HG03060 (cell line): Measurements from ENCODE around the gene SH3TC1.
A peak's percentile ranks its signal among the peaks of the same experiment; 100 is the strongest.

Experiments
- ATAC-seq: cut with Tn5 transposase; IDR thresholded peaks from one replicate; pipeline ENCODE4 v1.9.1; 2021; ENCODE audit warnings: low read depth, moderate number of reproducible peaks; ENCODE audit not compliant: unreplicated experiment

Gene SH3TC1

GRCh38 chr4:8225706-8226443 is 26.8 kb downstream of the SH3TC1 start:
- no peak for ATAC-seq

- ATAC-seq: no peak
These were observed 28.2 kb downstream of the SH3TC1 start for GRCh38 chr4:8227201-8227770.

- no peak for ATAC-seq
These were observed 28.8 kb downstream of the SH3TC1 start for GRCh38 chr4:8227771-8228318.

GRCh38 chr4:8228319-8229250 is 29.5 kb downstream of the SH3TC1 start:
- ATAC-seq: peak; percentile 72

- no peak for ATAC-seq
These were observed 30.4 kb downstream of the SH3TC1 start for GRCh38 chr4:8229331-8229975.

GRCh38 chr4:8230033-8230432 is 30.9 kb downstream of the SH3TC1 start:
- ATAC-seq: no peak

GRCh38 chr4:8230891-8231290 is 31.8 kb downstream of the SH3TC1 start:
- ATAC-seq: no peak

GRCh38 chr4:8231551-8232049 is 32.5 kb downstream of the SH3TC1 start:
- no peak for ATAC-seq

- ATAC-seq: no peak
These were observed 33.7 kb downstream of the SH3TC1 start for GRCh38 chr4:8232748-8233147.

- ATAC-seq: no peak
These were observed 34.8 kb downstream of the SH3TC1 start for GRCh38 chr4:8233672-8234484.

GRCh38 chr4:8234715-8235114 is 35.6 kb downstream of the SH3TC1 start:
- ATAC-seq: no peak

GRCh38 chr4:8235224-8235623 is 36.1 kb downstream of the SH3TC1 start:
- ATAC-seq: no peak

GRCh38 chr4:8235686-8236085 is 36.6 kb downstream of the SH3TC1 start:
- no peak for ATAC-seq

GRCh38 chr4:8236106-8236919 is 37.2 kb downstream of the SH3TC1 start:
- ATAC-seq: no peak

GRCh38 chr4:8236920-8237195 is 37.8 kb downstream of the SH3TC1 start:
- ATAC-seq: no peak

- no peak for ATAC-seq
These were observed 38.3 kb downstream of the SH3TC1 start for GRCh38 chr4:8237256-8237989.

GRCh38 chr4:8238036-8238511 is 39.0 kb downstream of the SH3TC1 start:
- no peak for ATAC-seq

- no peak for ATAC-seq
These were observed 39.5 kb downstream of the SH3TC1 start for GRCh38 chr4:8238515-8239053.
